ENCODE results near the gene RASL11A.
"Not testable (repeated sequence)": the region's sequence is repeated elsewhere in the genome, so short reads cannot be mapped to it uniquely, and the experiment has no call there.

Gene RASL11A

DNA sequence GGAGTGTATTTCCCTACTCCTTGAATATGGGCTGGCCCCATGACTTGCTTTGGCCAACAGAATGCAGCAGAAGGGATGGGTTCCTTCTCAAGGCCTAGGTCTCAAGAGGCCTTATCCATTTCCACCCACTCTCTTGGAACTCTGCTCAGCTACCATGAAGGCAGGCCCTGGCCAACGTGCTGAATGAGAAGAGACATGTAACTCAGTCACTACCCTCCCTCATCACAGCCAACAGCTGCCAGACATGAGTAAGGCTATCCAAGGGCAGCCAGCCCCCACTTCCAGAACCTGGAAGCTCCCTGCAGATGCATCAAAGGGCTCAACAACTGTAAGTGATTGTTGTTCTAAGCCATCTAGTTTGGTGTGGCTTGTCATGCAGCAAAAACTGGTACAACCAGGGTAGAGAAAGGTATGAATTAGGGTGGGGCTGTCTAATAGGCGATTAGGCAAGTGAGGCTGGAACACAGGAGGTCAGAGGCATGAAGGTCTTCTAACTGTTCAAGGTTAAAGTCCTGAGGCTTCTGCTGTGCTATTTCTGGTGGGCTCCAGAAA is 1.4 kb upstream of the RASL11A start:
- no peak for DNase-seq (ENCODE audit: low spot score)

GRCh38 chr13:27271570-27272096 is 1.0 kb downstream of the RASL11A start:
- no peak for DNase-seq (ENCODE audit: low spot score)

GRCh38 chr13:27273658-27274425 is 3.2 kb downstream of the RASL11A start:
- no peak for DNase-seq (ENCODE audit: low spot score)

GRCh38 chr13:27274631-27275030 is 4.0 kb downstream of the RASL11A start:
- no peak for DNase-seq (ENCODE audit: low spot score)

GRCh38 chr13:27276188-27276587 is 5.6 kb downstream of the RASL11A start:
- DNase-seq (ENCODE audit: low spot score), result no peak

DNA sequence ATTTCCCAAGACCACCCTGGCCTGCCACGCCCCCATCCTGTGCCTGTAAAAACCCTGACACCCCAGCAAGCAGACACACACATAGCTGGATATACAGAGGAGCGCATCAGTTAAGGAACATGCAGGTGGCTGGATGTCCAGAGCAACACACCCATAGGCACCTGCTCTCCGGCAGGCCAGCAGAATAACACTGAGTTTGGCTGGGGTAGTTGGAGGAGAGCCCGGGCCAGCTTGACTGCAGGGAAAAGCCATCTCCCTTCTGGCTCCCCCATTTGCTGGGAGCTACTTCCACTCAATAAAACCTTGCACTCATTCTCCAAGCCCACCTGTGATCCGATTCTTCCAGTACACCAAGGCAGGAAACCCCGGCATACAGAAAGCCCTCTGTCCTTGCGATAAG is 8.9 kb downstream of the RASL11A start:
- no peak for DNase-seq (ENCODE audit: low spot score)

- DNase-seq (ENCODE audit: low spot score), result no peak
Measured at GRCh38 chr13:27280009-27280656, 9.5 kb downstream of the RASL11A start.

DNA sequence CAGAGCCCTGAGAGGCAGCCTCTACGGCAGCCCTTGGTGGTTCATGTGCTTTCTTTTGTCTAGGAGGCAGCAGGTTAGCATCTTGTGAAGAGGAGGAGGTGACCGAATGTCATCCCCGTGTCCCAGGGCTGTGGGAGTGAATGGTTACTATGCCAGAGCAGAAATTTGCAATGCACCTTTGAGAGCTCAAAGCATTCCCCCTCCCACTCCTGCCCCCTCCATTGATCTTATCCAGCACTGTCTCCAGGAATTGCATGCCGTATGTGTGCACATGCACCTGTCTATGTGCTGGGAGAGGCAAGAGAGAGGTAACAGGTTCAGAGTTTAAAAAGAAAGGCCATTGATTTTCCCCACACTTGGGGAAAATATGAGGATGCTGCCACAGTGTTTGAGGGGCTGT is 10.2 kb downstream of the RASL11A start:
- no peak for DNase-seq (ENCODE audit: low spot score)

DNA sequence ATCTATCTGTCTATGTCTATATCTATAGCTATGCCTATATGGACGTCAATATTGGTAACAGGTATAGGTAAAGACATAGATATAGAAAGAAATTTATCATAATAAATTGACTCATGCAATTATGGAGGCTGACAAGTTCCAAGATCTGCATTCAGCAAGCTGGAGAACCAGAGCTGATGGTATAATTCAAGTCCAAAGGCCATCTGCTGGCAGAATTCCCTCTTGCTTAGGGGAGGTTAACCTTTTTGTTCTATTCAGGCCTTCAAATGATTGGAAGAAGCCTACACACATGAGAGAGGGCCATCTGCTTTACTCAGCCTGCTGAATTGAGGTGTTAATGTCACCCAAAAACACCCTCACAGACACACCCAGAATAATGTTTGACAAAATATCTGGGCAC is 10.8 kb downstream of the RASL11A start:
- DNase-seq (ENCODE audit: low spot score), result no peak

GRCh38 chr13:27283906-27284493 is 13.4 kb downstream of the RASL11A start:
- no peak for DNase-seq (ENCODE audit: low spot score)

DNA sequence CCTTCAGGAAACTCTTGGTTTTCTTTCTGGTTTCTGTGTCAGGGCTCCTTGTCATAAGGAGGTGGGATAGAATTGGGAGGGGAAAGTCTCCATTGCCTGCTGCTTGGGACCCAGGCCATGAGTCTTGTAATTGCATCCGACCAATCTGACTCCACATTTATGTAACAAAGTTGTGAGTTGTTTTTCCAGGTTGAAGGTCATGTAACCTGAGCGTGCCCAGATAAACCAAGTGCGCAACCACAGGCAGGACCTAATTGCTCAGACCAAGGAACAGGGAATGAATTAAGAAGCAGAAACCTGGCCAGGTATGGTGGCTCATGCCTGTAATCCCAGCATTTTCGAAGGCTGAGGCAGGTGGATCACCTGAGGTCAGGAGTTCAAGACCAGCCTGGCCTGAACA is 17.8 kb downstream of the RASL11A start:
- DNase-seq (ENCODE audit: low spot score), result no peak

GRCh38 chr13:27289011-27289665 is 18.5 kb downstream of the RASL11A start:
- DNase-seq (ENCODE audit: low spot score), result no peak

DNA sequence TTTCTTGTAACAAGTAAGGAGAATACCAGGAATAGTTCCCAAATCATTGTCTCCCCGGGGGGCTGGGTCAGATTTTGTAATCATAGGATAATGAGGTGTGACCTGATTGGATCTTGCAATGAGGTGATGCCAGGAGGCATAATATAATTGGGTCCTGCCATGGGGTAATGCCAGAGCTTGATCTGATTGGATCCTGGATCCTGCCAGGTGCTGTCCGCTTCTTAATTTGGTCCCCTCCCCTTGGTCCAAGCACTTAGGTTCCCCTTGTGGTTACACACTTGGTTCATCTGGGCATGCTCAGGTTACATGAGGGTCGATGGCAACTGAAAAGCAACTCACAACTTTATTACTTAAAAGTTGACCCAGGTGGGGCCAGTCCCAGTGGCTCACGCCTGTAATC is 20.1 kb downstream of the RASL11A start:
- DNase-seq (ENCODE audit: low spot score), result no peak

DNA sequence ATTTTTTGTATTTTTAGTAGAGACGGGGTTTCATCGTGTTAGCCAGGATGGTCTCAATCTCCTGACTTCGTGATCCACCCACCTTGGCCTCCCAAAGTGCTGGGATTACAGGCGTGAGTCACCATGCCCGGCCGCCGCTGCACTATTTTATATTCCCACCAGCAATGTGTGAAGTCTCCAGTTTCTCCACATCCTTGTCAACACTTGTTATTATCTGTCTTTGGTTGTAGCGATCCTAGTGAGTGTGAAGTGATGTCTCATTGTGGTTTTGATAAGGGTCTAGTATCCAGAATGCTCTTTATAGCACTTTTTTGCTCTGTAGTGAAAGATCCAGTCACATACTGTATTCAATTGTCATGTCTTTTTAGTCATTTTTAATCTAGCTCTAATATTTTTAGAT is 21.3 kb downstream of the RASL11A start:
- not testable (repeated sequence) for DNase-seq (ENCODE audit: low spot score)

GRCh38 chr13:27293076-27293691 is 22.6 kb downstream of the RASL11A start:
- DNase-seq (ENCODE audit: low spot score), result peak; percentile 68

GRCh38 chr13:27293873-27294515 is 23.4 kb downstream of the RASL11A start:
- DNase-seq (ENCODE audit: low spot score), result peak; percentile 77

GRCh38 chr13:27295096-27295495 is 24.5 kb downstream of the RASL11A start:
- DNase-seq (ENCODE audit: low spot score), result no peak

DNA sequence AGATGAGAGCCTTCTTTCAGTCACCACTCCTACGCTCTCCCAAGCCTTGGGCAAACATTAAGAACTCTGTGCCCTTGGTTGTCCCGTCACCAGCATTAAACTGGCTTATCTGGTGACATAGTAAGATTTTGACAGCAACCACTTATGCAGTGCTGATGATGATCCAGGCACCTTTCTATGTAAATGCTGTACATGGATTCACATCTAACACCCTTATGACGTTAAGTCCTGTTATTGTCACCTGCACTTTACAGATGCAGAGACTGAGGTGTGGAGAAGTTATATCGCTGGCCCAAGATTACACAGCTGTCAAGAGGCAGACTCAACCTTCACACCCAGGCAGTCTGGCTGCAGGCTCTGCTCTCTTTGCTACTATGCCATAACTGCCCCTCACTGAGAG is 25.0 kb downstream of the RASL11A start:
- DNase-seq (ENCODE audit: low spot score), result no peak

- DNase-seq (ENCODE audit: low spot score), result no peak
Measured at GRCh38 chr13:27296496-27296895, 25.9 kb downstream of the RASL11A start.

DNA sequence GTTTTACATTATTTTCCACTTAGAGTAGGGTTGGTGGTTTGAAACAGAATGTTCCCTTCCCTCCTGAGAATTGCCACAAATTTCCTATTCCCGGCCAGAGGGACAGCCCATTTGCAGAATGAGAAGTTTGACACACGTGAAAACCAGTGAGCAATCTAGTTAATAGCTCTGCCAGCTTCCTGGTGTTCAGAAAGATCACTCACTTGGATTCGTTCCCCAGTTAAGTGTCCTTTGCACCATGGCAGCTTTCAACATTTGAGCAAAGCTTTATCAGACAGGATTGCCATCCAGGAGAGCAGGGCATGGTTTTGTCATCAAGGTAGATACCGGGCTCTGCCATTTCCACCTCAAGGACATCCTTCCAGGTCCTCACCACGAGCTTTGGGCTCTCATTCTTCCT is 28.2 kb downstream of the RASL11A start:
- DNase-seq (ENCODE audit: low spot score), result no peak

DNA sequence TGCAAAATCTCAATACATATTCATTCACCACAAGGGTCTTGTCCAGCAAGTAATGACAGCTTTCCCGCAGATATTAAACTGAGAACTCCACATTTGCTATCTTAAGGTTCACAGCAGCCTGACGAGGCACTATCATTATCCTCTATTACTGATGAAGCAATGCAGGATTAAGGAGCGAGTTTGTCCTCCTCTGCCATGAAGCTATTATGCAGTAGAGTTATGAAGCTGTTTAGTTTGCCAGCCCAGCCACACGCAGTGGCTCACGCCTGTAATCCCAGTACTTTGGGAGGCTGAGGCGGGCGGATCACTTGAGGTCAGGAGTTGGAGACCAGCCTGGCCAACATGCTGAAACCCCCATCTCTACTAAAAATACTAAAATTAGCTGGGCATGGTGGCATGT is 29.8 kb downstream of the RASL11A start:
- DNase-seq (ENCODE audit: low spot score), result not testable (repeated sequence)
